Brain microvascular endothelial cell (primary cell): ENCODE measurements around the gene RPL13.

Source experiments
- DNase-seq: peaks from one replicate; pipeline ENCODE4 v3.0.0-alpha.2; 2020
- H3K27ac ChIP-seq: fragments of 250-450 bp; sonication (Bioruptor Pico); 2 replicates; pipeline ENCODE4 v1.5.1; 2020; ENCODE audit warnings: mild to moderate bottlenecking, moderate library complexity
- H3K27me3 ChIP-seq: fragments of 250-450 bp; sonication (Bioruptor Pico); replicated peaks from 2 replicates; pipeline ENCODE4 v1.5.1; 2020; ENCODE audit warnings: mild to moderate bottlenecking
- H3K36me3 ChIP-seq: fragments of 250-450 bp; sonication (Bioruptor Pico); replicated peaks from 2 replicates; pipeline ENCODE4 v1.5.1; 2020; ENCODE audit warnings: mild to moderate bottlenecking
- H3K4me3 ChIP-seq: 2 replicates; pipeline ENCODE4 v1.5.1; 2011; ENCODE audit warnings: low read depth, mild to moderate bottlenecking, control low read depth, low read length, moderate library complexity
- CTCF ChIP-seq: IDR thresholded peaks from 2 replicates; pipeline ENCODE4 v1.5.1; 2011; ENCODE audit warnings: low read depth, mild to moderate bottlenecking, moderate library complexity, low read length, control low read depth, inconsistent platforms; ENCODE audit errors: missing control alignments
- in situ Hi-C: cut with HindIII; loops from 2 replicates; pipeline ENCODE4 v1.10.0; 2017; ENCODE audit warnings: low sequenced_read_pairs, low pct_ligation_motif_present

RPL13 gene

GRCh38 chr16:89577055-89577759 lies 16.7 kb downstream of the RPL13 start:
- Histone ChIP-seq H3K36me3 (no peaks in the 10 kb centered on the region), H3K27me3 (no peaks in the 10 kb centered on the region), H3K4me3 (peak overlapping the region; percentile 56), H3K27ac (no peak overlapping the region)
- TF ChIP-seq CTCF = no peak
- DNase-seq = no peak
- in situ Hi-C loops = no loop called here

- no peaks in the 10 kb centered on the region for H3K27me3 ChIP-seq
- DNase-seq = no peak
- no peak overlapping the region for H3K27ac ChIP-seq
- TF ChIP-seq CTCF = no peak
- in situ Hi-C loops = no loop called here
- no peak overlapping the region for H3K4me3 ChIP-seq
- H3K36me3 ChIP-seq = no peaks in the 10 kb centered on the region
Observed at GRCh38 chr16:89579351-89579750, 18.9 kb downstream of the RPL13 start.

DNA sequence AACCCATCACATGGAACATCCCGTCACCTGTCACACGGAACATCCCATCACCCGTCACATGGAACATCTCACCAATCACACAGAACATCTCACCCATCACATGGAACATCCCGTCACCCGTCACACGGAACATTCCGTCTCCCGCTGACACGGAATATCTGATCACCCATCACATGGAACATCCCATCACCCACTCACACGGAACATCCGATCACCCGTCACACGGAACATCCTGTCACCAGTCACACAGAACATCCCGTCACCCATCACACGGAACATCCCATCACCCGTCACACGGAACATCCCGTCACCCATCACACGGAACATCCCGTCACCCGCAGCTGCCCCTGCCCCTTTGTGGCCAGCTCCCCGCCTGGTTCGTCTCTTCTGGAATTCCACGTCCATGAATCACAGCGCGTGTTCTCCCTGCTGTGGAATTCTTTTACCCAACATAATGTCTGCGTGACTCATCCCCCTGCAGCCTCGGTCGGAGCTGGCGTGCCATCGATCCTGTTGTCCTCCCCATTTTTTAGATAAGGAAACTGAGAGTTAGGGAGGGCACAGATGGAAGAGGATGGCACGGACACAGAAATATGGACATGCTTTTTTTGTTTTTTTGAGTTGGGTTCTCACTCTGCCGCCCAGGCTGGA lies 20.7 kb downstream of the RPL13 start:
- Histone ChIP-seq H3K27ac (peak overlapping the region; percentile 88), H3K36me3 (no peaks in the 10 kb centered on the region), H3K4me3 (no peak overlapping the region), H3K27me3 (no peaks in the 10 kb centered on the region)
- no peak for TF ChIP-seq CTCF
- in situ Hi-C loops = no loop called here
- peak; percentile 99 for DNase-seq

DNA sequence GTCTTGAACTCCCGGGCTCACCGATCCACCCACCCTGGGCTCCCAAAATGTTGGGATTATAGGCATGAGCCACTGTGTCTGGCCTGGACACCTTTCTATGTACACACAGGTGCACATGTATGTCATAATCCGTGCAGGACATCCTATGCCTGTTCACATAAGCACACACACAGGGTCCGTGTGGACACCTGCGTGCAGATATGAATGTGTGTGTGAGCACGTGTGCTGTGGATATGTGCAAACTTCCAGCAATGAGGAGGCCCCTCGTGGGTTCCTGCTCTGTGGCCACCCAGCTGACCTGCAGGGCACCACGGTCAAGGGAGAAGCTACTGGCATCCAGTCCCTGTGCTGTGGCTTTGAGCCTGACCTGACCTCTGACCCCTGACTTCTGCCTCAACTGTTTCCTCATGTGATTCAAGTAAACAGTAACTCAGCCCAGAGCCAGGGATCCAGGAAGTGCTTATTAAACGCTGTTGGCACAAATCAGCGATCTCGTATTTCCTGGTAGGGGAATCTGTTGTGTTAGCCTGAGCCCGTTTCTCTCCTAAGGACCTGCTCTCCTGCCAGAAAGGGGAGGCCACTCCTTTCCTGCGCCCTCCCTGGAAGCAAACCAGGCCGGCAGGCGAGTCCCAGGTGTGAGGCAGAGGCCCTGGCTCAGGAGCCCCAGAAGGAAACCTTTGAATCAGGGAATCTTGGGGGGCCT lies 21.5 kb downstream of the RPL13 start:
- Histone ChIP-seq H3K27ac (peak overlapping the region; percentile 73), H3K4me3 (no peak overlapping the region), H3K27me3 (no peaks in the 10 kb centered on the region), H3K36me3 (no peaks in the 10 kb centered on the region)
- no peak for TF ChIP-seq CTCF
- DNase-seq = no peak
- in situ Hi-C loops = no loop called here

- in situ Hi-C loops = no loop called here
- H3K27me3 ChIP-seq = no peaks in the 10 kb centered on the region
- H3K27ac ChIP-seq = peak overlapping the region; percentile 73
- no peaks in the 10 kb centered on the region for H3K36me3 ChIP-seq
- DNase-seq = no peak
- TF ChIP-seq CTCF = no peak
- no peak overlapping the region for H3K4me3 ChIP-seq
Observed at GRCh38 chr16:89582614-89583196, 22.2 kb downstream of the RPL13 start.
